Caco-2 (cell line): ENCODE data around the gene ZNF709. TPM values are rescaled to one million over a fixed set of nuclear protein-coding genes. Genes with fewer than 3 reads are reported as not detected.
"Not testable (repeated sequence)": the region's sequence is repeated elsewhere in the genome, so short reads cannot be mapped to it uniquely, and the experiment has no call there.

Experiments
- BruUV-seq: library from RNA; stranded (reverse); fragments of 400-500 nt; replicated peaks from 2 replicates; lab custom pipeline; 2021; lab: Mats Ljungman, UMichigan
- CTCF ChIA-PET: fragments of 300-600 bp; sonication (Branson Sonifier 250); formaldehyde crosslinking; loops from one replicate; lab custom pipeline; 2022; ENCODE audit warnings: antibody characterized with exemption; lab: Charles Lee
- POLR2A ChIA-PET: fragments of 300-600 bp; sonication (Branson Sonifier 250); formaldehyde crosslinking; loops from one replicate; lab custom pipeline; 2022; ENCODE audit warnings: antibody characterized with exemption; lab: Charles Lee
- DNase-seq, 2 experiments: peaks; one replicate each; pipeline versions ENCODE4 v3.0.0 to v3.0.0-alpha.2; 2020 to 2022
- H3K27me3 ChIP-seq: replicated peaks from 2 replicates; pipeline ENCODE4 v1.6.0; 2011; ENCODE audit warnings: low read length; ENCODE audit not compliant: control insufficient read depth, insufficient read depth
- H3K36me3 ChIP-seq: 2 replicates; pipeline ENCODE4 v1.5.1; 2011; ENCODE audit warnings: low read length; ENCODE audit not compliant: control insufficient read depth, insufficient read depth
- H3K4me1 ChIP-seq: fragments of 250-450 bp; sonication (Bioruptor Pico); 2 replicates; pipeline ENCODE4 v1.5.1; 2020; ENCODE audit warnings: mild to moderate bottlenecking
- H3K4me3 ChIP-seq: 2 replicates; pipeline ENCODE4 v1.5.1; 2011; ENCODE audit warnings: low read depth, mild to moderate bottlenecking, control low read depth, low read length
- H3K9me3 ChIP-seq: fragments of 250-450 bp; sonication (Bioruptor Pico); 2 replicates; pipeline ENCODE4 v1.5.1; 2020; ENCODE audit warnings: mild to moderate bottlenecking, moderate library complexity
- H3K27ac Mint-ChIP-seq: one replicate; pipeline ENCODE4 v1.8.0; 2022; ENCODE audit warnings: mixed read lengths; ENCODE audit not compliant: unreplicated experiment
- H3K27me3 Mint-ChIP-seq: one replicate; pipeline ENCODE4 v1.8.0; 2022; ENCODE audit warnings: mixed read lengths; ENCODE audit not compliant: insufficient read depth, unreplicated experiment
- H3K36me3 Mint-ChIP-seq: one replicate; pipeline ENCODE4 v1.8.0; 2022; ENCODE audit warnings: mild to moderate bottlenecking, mixed read lengths; ENCODE audit not compliant: insufficient read depth, unreplicated experiment
- H3K4me1 Mint-ChIP-seq: one replicate; pipeline ENCODE4 v1.8.0; 2022; ENCODE audit warnings: low read depth, mixed read lengths; ENCODE audit not compliant: unreplicated experiment
- H3K4me3 Mint-ChIP-seq: one replicate; pipeline ENCODE4 v1.8.0; 2022; ENCODE audit warnings: mild to moderate bottlenecking, moderate library complexity, mixed read lengths; ENCODE audit not compliant: unreplicated experiment
- H3K9me3 Mint-ChIP-seq: one replicate; pipeline ENCODE4 v1.8.0; 2022; ENCODE audit warnings: mixed read lengths; ENCODE audit not compliant: unreplicated experiment
- CTCF ChIP-seq, 2 experiments: fragments of 200-600 bp in 1 of 2; IDR thresholded peaks; 1 replicate in 1 of 2; 2 replicates in 1 of 2; pipeline versions ENCODE4 v1.5.1 to v1.8.0; 2011 to 2022; ENCODE audit warnings: antibody characterized with exemption in 1 of 2, control low read depth in 1 of 2, inconsistent platforms in 1 of 2, low read depth in 1 of 2, low read length in 1 of 2, mild to moderate bottlenecking in 1 of 2, moderate library complexity in 1 of 2; ENCODE audit not compliant: insufficient read depth in 1 of 2, severe bottlenecking in 1 of 2, unreplicated experiment in 1 of 2
- intact Hi-C: fragments of 100-400 bp; cut with micrococcal nuclease; formaldehyde crosslinking; loops from one replicate; pipeline ENCODE4 v1.10.0; 2022; ENCODE audit not compliant: unreplicated experiment
- total RNA-seq: library from RNA; stranded (reverse); gene quantifications from 2 replicates; pipeline ENCODE4 v1.2.3, GENCODE V29; 2022

The ZNF709 gene
- total RNA-seq, 1 experiment from 2014 or later = 1.7 TPM

GRCh38 chr19:12482509-12482886 lies 2.1 kb downstream of the ZNF709 start:
- TF ChIP-seq CTCF (IDR thresholded peaks at IDR 0.05; ENCODE audit: insufficient read depth in 1 of 2, low read depth in 1 of 2, low read length in 1 of 2, severe bottlenecking in 1 of 2, unreplicated experiment in 1 of 2) = no peak
- no peak for DNase-seq
- Mint-ChIP-seq H3K4me3 (no peak overlapping the region), H3K27me3 (no peaks in the 10 kb centered on the region), H3K4me1 (no peaks in the 10 kb centered on the region), H3K27ac (no peak overlapping the region), H3K9me3 (peaks cover 13% of the 10 kb centered on the region), H3K36me3 (peaks cover 8% of the 10 kb centered on the region)
- POLR2A ChIA-PET = interaction anchor here (0.5 kb wide), 1 partner anchor 194 kb away, joined by 4 read pairs; no protein-coding TSS in a partner anchor
- H3K4me1 ChIP-seq = no peaks in the 10 kb centered on the region
- no peaks in the 10 kb centered on the region for H3K27me3 ChIP-seq
- intact Hi-C loops = no loop called here
- CTCF ChIA-PET = interaction anchor here (0.5 kb wide), 1 partner anchor 117 kb away, joined by 3 read pairs; the partner anchor contains the start of gene ZNF442
- no TSS peak for BruUV-seq
- no peaks in the 10 kb centered on the region for H3K36me3 ChIP-seq
- no peak overlapping the region for H3K4me3 ChIP-seq
- no peaks in the 10 kb centered on the region for H3K9me3 ChIP-seq

- no TSS peak for BruUV-seq
- no peak for DNase-seq
- no peaks in the 10 kb centered on the region for H3K9me3 ChIP-seq
- H3K4me1 ChIP-seq = no peaks in the 10 kb centered on the region
- H3K9me3 Mint-ChIP-seq = peaks cover 13% of the 10 kb centered on the region
- ChIA-PET CTCF (interaction anchor here (0.5 kb wide), 1 partner anchor 116 kb away, joined by 3 read pairs; the partner anchor contains the start of gene ZNF442), POLR2A (no interaction called here)
- H3K4me1 Mint-ChIP-seq = no peaks in the 10 kb centered on the region
- no peak overlapping the region for H3K4me3 Mint-ChIP-seq
- H3K36me3 ChIP-seq = no peaks in the 10 kb centered on the region
- H3K27me3 Mint-ChIP-seq = no peaks in the 10 kb centered on the region
- no peak for TF ChIP-seq CTCF (IDR thresholded peaks at IDR 0.05; ENCODE audit: insufficient read depth in 1 of 2, low read depth in 1 of 2, low read length in 1 of 2, severe bottlenecking in 1 of 2, unreplicated experiment in 1 of 2)
- intact Hi-C loops = no loop called here
- no peak overlapping the region for H3K27ac Mint-ChIP-seq
- H3K4me3 ChIP-seq = no peak overlapping the region
- peaks cover 8% of the 10 kb centered on the region for H3K36me3 Mint-ChIP-seq
- H3K27me3 ChIP-seq = no peaks in the 10 kb centered on the region
These were observed 2.7 kb downstream of the ZNF709 start for GRCh38 chr19:12481781-12482508.

- CTCF ChIA-PET = no interaction called here
- H3K36me3 Mint-ChIP-seq = no peaks in the 10 kb centered on the region
- Histone ChIP-seq H3K27me3 (no peaks in the 10 kb centered on the region), H3K36me3 (no peaks in the 10 kb centered on the region), H3K9me3 (no peaks in the 10 kb centered on the region; the same call in 1 of the 2 replicates), H3K4me3 (no peak overlapping the region), H3K4me1 (no peaks in the 10 kb centered on the region)
- H3K4me3 Mint-ChIP-seq = no peak overlapping the region
- POLR2A ChIA-PET = no interaction called here
- intact Hi-C loops = no loop called here
- peaks cover 13% of the 10 kb centered on the region for H3K9me3 Mint-ChIP-seq
- BruUV-seq = no TSS peak
- no peak overlapping the region for H3K27ac Mint-ChIP-seq
- no peaks in the 10 kb centered on the region for H3K27me3 Mint-ChIP-seq
- H3K4me1 Mint-ChIP-seq = no peaks in the 10 kb centered on the region
- no peak for TF ChIP-seq CTCF (IDR thresholded peaks at IDR 0.05; ENCODE audit: insufficient read depth in 1 of 2, low read depth in 1 of 2, low read length in 1 of 2, severe bottlenecking in 1 of 2, unreplicated experiment in 1 of 2)
- DNase-seq = no peak
These were observed 6.2 kb downstream of the ZNF709 start for GRCh38 chr19:12478234-12478941.

GRCh38 chr19:12467651-12468050 lies 17.0 kb downstream of the ZNF709 start:
- H3K27me3 ChIP-seq, POLR2A ChIA-PET, CTCF ChIA-PET, H3K4me3 Mint-ChIP-seq, BruUV-seq, intact Hi-C loops, H3K27me3 Mint-ChIP-seq, H3K27ac Mint-ChIP-seq, H3K4me1 ChIP-seq, DNase-seq, H3K4me3 ChIP-seq, H3K4me1 Mint-ChIP-seq, H3K36me3 ChIP-seq: not testable (repeated sequence)
- peaks cover 31% of the 10 kb centered on the region for H3K9me3 ChIP-seq
- Mint-ChIP-seq H3K36me3 (peaks cover 12% of the 10 kb centered on the region), H3K9me3 (peaks cover 20% of the 10 kb centered on the region)
